ENCODE data around the gene NACC1. TPM values are rescaled to one million over a fixed set of nuclear protein-coding genes. Genes with fewer than 3 reads are reported as not detected.

NACC1 gene
- polyA plus RNA-seq, 2 of the 4 experiments (the other 2 are of a cell fraction), result 26.1 to 37.9 TPM

DNA sequence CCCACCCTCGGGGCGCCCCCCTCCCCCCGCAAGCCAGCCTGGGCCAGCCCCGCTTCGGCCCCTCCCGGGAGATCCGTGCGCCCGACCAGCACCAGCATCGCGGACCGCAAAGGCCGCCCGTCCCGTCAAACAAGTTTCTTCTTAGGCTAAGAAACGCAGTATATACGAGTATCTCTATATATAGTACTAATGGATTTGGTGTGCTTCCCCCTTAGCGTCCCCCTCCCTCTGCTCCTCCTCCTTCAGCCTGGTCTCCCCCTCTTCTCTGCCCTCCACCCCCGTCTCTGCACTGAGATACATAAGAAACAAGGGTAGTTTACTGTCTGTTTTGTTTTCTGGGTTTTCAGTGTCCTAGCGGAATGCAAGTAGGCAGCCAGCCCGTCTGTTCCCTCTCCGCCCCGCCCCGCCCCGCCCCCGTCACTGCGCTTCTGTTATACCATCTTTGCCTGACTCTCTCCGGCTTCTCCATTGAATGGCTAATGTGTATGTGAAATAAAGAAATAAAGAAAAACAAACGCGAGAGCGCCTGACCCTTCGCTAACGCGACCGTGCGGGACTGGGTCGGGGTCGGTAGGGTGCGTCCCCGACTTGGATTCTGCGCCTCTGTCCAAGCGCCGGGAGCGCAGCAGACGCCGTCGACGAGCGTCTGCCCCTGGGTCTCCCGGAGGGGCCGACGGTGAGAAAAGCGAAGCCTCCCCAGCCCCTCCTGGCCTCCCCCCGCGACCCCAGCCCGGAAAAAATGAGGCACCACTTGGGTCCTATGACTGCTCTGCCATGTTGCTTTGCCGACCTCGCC, 19.6 kb upstream of the NACC1 start:
- H3K4me3 ChIP-seq, result no peak overlapping the region
- 77% methylated on average over 40 of the region's 58 CpGs for WGBS (ENCODE audit: missing lambda C conversion rate)
- no peak overlapping the region for H3K27ac ChIP-seq
- POLR2A ChIA-PET, result no interaction called here
- no peak for ATAC-seq
- FAIRE-seq, result no peak
- H3K9me3 ChIP-seq, result no peaks in the 10 kb centered on the region
- TF ChIP-seq TFCP2L1 (CRISPR knock-in tag; IDR thresholded peaks at IDR 0.05), result no peak
- TF ChIP-seq, protein P1, sequence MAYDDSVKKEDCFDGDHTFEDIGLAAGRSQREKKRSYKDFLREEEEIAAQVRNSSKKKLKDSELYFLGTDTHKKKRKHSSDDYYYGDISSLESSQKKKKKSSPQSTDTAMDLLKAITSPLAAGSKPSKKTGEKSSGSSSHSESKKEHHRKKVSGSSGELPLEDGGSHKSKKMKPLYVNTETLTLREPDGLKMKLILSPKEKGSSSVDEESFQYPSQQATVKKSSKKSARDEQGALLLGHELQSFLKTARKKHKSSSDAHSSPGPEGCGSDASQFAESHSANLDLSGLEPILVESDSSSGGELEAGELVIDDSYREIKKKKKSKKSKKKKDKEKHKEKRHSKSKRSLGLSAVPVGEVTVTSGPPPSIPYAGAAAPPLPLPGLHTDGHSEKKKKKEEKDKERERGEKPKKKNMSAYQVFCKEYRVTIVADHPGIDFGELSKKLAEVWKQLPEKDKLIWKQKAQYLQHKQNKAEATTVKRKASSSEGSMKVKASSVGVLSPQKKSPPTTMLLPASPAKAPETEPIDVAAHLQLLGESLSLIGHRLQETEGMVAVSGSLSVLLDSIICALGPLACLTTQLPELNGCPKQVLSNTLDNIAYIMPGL (CRISPR knock-in tag; IDR thresholded peaks at IDR 0.05; ENCODE audit: borderline replicate concordance), result no peak
- no peak for TF ChIP-seq MAZ (IDR thresholded peaks at IDR 0.05; ENCODE audit: borderline replicate concordance, low read depth, low read length)
- TF ChIP-seq REST (IDR thresholded peaks at IDR 0.05), result no peak
- TF ChIP-seq, protein P2, sequence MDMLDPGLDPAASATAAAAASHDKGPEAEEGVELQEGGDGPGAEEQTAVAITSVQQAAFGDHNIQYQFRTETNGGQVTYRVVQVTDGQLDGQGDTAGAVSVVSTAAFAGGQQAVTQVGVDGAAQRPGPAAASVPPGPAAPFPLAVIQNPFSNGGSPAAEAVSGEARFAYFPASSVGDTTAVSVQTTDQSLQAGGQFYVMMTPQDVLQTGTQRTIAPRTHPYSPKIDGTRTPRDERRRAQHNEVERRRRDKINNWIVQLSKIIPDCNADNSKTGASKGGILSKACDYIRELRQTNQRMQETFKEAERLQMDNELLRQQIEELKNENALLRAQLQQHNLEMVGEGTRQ (IDR thresholded peaks at IDR 0.05), result no peak
- TF ChIP-seq, protein P3, sequence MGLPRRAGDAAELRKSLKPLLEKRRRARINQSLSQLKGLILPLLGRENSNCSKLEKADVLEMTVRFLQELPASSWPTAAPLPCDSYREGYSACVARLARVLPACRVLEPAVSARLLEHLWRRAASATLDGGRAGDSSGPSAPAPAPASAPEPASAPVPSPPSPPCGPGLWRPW (IDR thresholded peaks at IDR 0.05), result no peak
- TF ChIP-seq SMC3 (IDR thresholded peaks at IDR 0.05), result no peak
- TF ChIP-seq BCL3 (IDR thresholded peaks at IDR 0.05), result no peak
- no peak for TF ChIP-seq EHMT2 (IDR thresholded peaks at IDR 0.05; ENCODE audit: low read depth)
- no peak for TF ChIP-seq BHLHE40 (IDR thresholded peaks at IDR 0.05; ENCODE audit: low read depth, low read length)
- TF ChIP-seq ZC3H11A (IDR thresholded peaks at IDR 0.05), result no peak
- TF ChIP-seq MYC (IDR thresholded peaks at IDR 0.05; ENCODE audit: borderline replicate concordance, low read length), result no peak
- H3K4me2 ChIP-seq, result no peak overlapping the region
- H3K4me1 ChIP-seq, result peaks cover 29% of the 10 kb centered on the region
- CTCF ChIA-PET, result no interaction called here
- no peak for DNase-seq (ENCODE audit: low read depth in 1 of 2, low spot score in 1 of 2)

DNA sequence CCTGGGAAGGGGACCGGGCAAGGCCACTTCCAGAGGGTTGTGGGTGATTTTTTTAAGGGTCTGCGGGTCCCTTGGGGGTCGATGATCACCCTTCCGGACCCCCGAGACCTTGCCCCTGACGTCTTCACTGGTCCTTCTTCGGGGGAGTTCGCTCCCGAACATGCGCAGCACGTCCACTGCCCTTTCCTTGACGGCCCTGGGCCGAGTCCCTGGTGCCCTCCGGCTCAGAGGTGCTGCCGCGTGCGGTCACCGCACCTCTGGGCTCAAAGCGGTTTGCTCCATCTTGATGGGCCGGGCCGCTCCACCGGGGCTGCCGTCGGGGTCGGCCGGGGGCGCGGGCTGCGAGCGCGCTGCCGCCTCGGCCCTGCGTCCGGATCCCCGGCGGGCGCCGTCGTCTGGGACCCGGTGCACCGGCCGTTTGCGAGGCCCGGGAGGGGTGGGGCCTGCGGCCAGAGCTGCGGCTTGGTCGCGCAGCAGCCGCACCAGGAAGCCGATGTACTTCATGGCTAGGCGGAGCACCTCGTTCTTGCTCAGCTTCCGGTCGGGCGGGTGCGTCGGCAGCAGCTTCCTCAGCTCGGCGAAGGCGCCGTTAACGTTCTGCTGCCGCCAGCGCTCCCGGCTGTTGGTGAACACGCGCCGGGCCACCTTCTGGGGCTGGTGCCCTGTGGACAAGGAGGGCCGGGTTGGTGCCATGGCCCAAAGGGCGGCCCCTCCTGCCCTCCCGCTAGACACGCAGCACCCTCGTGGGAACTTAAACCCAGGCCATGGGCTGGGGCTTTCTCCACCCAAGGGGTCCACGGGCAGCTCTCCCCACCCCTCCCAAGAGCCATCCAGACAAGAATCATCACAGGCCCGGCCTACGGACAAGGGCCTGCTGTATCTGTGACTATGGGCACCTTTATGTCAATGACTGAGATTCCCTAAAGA, 18.7 kb upstream of the NACC1 start:
- no peak overlapping the region for H3K4me2 ChIP-seq
- no peaks in the 10 kb centered on the region for H3K9me3 ChIP-seq
- peaks cover 22% of the 10 kb centered on the region for H3K4me1 ChIP-seq
- ATAC-seq, result no peak
- 92% methylated on average over 24 of the region's 77 CpGs for WGBS (ENCODE audit: missing lambda C conversion rate)
- no peak for DNase-seq (ENCODE audit: low read depth in 1 of 2, low spot score in 1 of 2)
- no peak for FAIRE-seq
- no peak overlapping the region for H3K4me3 ChIP-seq
- CTCF ChIA-PET, result interaction anchor here (1.3 to 3.3 kb wide), 2 partner anchors 38 to 121 kb away, joined by 4 to 15 read pairs; no protein-coding TSS in a partner anchor
- H3K27ac ChIP-seq, result no peak overlapping the region
- no peak for TF ChIP-seq HEYL (CRISPR knock-in tag; IDR thresholded peaks at IDR 0.05)
- no peak for TF ChIP-seq EP300 (IDR thresholded peaks at IDR 0.05)
- no peak for TF ChIP-seq CBX8 (IDR thresholded peaks at IDR 0.05)
- no peak for TF ChIP-seq CHD2 (IDR thresholded peaks at IDR 0.05; ENCODE audit: low read length, partially characterized antibody)
- TF ChIP-seq KDM1A (IDR thresholded peaks at IDR 0.05; ENCODE audit: low read depth), result no peak
- no peak for TF ChIP-seq JUN (IDR thresholded peaks at IDR 0.05)
- no peak for TF ChIP-seq ZC3H11A (IDR thresholded peaks at IDR 0.05)
- POLR2A ChIA-PET, result no interaction called here
